ENCODE measurements around the gene CCSER1. TPM values are rescaled to one million over a fixed set of nuclear protein-coding genes. Genes with fewer than 3 reads are reported as not detected.

CCSER1 gene
- polyA plus RNA-seq, 1 donor from 2014 or later: 20.8 TPM

DNA sequence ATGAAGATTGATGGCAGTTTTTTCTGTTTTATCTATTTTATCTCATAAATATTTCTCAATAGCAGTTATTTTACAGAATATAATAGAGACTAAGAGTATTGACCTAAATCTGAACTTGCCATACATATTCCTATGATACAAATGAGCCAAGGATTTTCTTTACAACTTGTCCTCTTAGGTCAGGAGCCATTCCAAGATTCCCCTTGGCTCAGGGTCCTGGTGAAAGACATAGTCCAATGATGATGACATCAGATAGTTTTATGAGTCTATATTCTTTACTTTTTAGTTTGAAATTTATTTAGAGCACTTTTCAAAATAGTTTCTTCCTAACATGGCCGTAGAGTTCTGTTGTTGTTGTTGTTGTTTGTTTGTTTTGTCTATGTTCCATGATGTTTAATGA is 1307.4 kb downstream of the CCSER1 start:
- Histone ChIP-seq H3K9ac (ENCODE audit: low read length) (no peak overlapping the region), H2AFZ (ENCODE audit: low read depth, low read length) (no peak overlapping the region), H3F3A (ENCODE audit: insufficient read depth, low read length, poor library complexity, severe bottlenecking) (no peaks in the 10 kb centered on the region), H3K79me2 (replicated peaks; ENCODE audit: insufficient read depth, low read length) (no peaks in the 10 kb centered on the region), H3K9me3 (ENCODE audit: low read length) (no peaks in the 10 kb centered on the region), H3K4me2 (ENCODE audit: low read length) (no peak overlapping the region), H3K27me3 (ENCODE audit: insufficient read depth, low read depth, low read length) (no peaks in the 10 kb centered on the region), H4K20me1 (ENCODE audit: insufficient read depth) (no peaks in the 10 kb centered on the region), H3K27ac (ENCODE audit: low read length) (no peak overlapping the region), H3K36me3 (ENCODE audit: insufficient read depth, low read length) (no peaks in the 10 kb centered on the region), H3K4me3 (ENCODE audit: low read length) (no peak overlapping the region), H3K9me2 (ENCODE audit: insufficient read depth, low read length) (no peaks in the 10 kb centered on the region)
- TF ChIP-seq, protein P1, sequence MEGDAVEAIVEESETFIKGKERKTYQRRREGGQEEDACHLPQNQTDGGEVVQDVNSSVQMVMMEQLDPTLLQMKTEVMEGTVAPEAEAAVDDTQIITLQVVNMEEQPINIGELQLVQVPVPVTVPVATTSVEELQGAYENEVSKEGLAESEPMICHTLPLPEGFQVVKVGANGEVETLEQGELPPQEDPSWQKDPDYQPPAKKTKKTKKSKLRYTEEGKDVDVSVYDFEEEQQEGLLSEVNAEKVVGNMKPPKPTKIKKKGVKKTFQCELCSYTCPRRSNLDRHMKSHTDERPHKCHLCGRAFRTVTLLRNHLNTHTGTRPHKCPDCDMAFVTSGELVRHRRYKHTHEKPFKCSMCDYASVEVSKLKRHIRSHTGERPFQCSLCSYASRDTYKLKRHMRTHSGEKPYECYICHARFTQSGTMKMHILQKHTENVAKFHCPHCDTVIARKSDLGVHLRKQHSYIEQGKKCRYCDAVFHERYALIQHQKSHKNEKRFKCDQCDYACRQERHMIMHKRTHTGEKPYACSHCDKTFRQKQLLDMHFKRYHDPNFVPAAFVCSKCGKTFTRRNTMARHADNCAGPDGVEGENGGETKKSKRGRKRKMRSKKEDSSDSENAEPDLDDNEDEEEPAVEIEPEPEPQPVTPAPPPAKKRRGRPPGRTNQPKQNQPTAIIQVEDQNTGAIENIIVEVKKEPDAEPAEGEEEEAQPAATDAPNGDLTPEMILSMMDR (IDR thresholded peaks at IDR 0.05; ENCODE audit: poor library complexity, severe bottlenecking): no peak
- TF ChIP-seq EP300 (conservative IDR thresholded peaks at IDR 0.05; ENCODE audit: poor library complexity, severe bottlenecking) (no peak), MXI1 (conservative IDR thresholded peaks at IDR 0.05; ENCODE audit: poor library complexity, severe bottlenecking) (no peak), TAF1 (IDR thresholded peaks at IDR 0.05; ENCODE audit: low read depth) (no peak), EZH2 (IDR thresholded peaks at IDR 0.05; ENCODE audit: borderline replicate concordance, insufficient read depth, low read length, poor library complexity, severe bottlenecking) (no peak), REST (IDR thresholded peaks at IDR 0.05; ENCODE audit: borderline replicate concordance) (no peak), SMC3 (conservative IDR thresholded peaks at IDR 0.05; ENCODE audit: poor library complexity) (no peak), RAD21 (conservative IDR thresholded peaks at IDR 0.05) (no peak), POLR2AphosphoS5 (IDR thresholded peaks at IDR 0.05) (no peak)

DNA sequence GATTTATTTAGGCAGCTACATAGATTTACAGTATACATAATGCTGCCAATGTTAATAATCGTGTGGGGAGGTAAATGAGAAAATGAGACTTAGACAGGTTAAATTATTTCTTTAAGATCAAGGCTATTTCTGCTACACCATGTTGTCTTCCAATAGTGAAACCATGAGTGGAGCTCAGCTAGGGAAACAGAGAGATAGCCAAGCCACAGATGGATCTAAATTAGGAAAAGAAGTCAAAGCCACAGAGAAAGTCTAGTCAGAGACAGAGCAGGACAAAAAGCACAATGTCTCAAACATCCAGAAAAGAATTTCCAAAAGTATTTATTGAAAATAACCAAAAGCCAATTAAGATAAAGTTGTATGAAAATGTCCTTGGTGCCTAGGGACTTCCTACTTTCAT is 1309.4 kb downstream of the CCSER1 start:
- H3K27me3 ChIP-seq (ENCODE audit: insufficient read depth, low read depth, low read length): no peaks in the 10 kb centered on the region
- no peak overlapping the region for H3K4me3 ChIP-seq (ENCODE audit: low read length)
- no peaks in the 10 kb centered on the region for H3K79me2 ChIP-seq (replicated peaks; ENCODE audit: insufficient read depth, low read length)
- H3K9ac ChIP-seq (ENCODE audit: low read length): no peak overlapping the region
- no peaks in the 10 kb centered on the region for H4K20me1 ChIP-seq (ENCODE audit: insufficient read depth)
- no peaks in the 10 kb centered on the region for H3K36me3 ChIP-seq (ENCODE audit: insufficient read depth, low read length)
- H3K27ac ChIP-seq (ENCODE audit: low read length): no peak overlapping the region
- no peaks in the 10 kb centered on the region for H3K9me3 ChIP-seq (ENCODE audit: low read length)
- H2AFZ ChIP-seq (ENCODE audit: low read depth, low read length): no peak overlapping the region
- H3F3A ChIP-seq (ENCODE audit: insufficient read depth, low read length, poor library complexity, severe bottlenecking): no peaks in the 10 kb centered on the region
- no peak overlapping the region for H3K4me2 ChIP-seq (ENCODE audit: low read length)
- no peaks in the 10 kb centered on the region for H3K9me2 ChIP-seq (ENCODE audit: insufficient read depth, low read length)
- TF ChIP-seq REST (IDR thresholded peaks at IDR 0.05; ENCODE audit: borderline replicate concordance): no peak
- TF ChIP-seq SMC3 (conservative IDR thresholded peaks at IDR 0.05; ENCODE audit: poor library complexity): no peak
- TF ChIP-seq, protein P1 (IDR thresholded peaks at IDR 0.05; ENCODE audit: poor library complexity, severe bottlenecking): no peak
- TF ChIP-seq EZH2 (IDR thresholded peaks at IDR 0.05; ENCODE audit: borderline replicate concordance, insufficient read depth, low read length, poor library complexity, severe bottlenecking): no peak
- TF ChIP-seq TAF1 (IDR thresholded peaks at IDR 0.05; ENCODE audit: low read depth): no peak
- no peak for TF ChIP-seq RAD21 (conservative IDR thresholded peaks at IDR 0.05)

Data from neural cell (in vitro differentiated cells).